T-helper 1 cell treated with Interleukin-12 subunit alpha and Interleukin-12 subunit beta and Interleukin-4 antibody, amounts not matched to agents 30 μg/mL and 1 μg/mL, for 36 hours (primary cell): ENCODE results near the gene GRIK4.

Source experiments
- H3K27ac Mint-ChIP-seq: one replicate; pipeline ENCODE4 v1.8.0; 2021; ENCODE audit warnings: mild to moderate bottlenecking, mixed read lengths
- H3K27me3 Mint-ChIP-seq: one replicate; pipeline ENCODE4 v1.8.0; 2021; ENCODE audit warnings: low read depth, mixed read lengths
- H3K36me3 Mint-ChIP-seq: one replicate; pipeline ENCODE4 v1.8.0; 2021; ENCODE audit warnings: low read depth, mixed read lengths
- H3K4me1 Mint-ChIP-seq: one replicate; pipeline ENCODE4 v1.8.0; 2021; ENCODE audit warnings: low read depth, mixed read lengths
- H3K4me3 Mint-ChIP-seq: one replicate; pipeline ENCODE4 v1.8.0; 2021; ENCODE audit warnings: mild to moderate bottlenecking, moderate library complexity, mixed read lengths
- H3K9me3 Mint-ChIP-seq: one replicate; pipeline ENCODE4 v1.8.0; 2021; ENCODE audit warnings: mixed read lengths

GRIK4 gene

GRCh38 chr11:120907971-120908370 lies 396.4 kb downstream of the GRIK4 start:
- no peaks in the 10 kb centered on the region for H3K4me1 Mint-ChIP-seq
- H3K9me3 Mint-ChIP-seq = no peaks in the 10 kb centered on the region
- H3K27me3 Mint-ChIP-seq = peaks cover 14% of the 10 kb centered on the region
- H3K4me3 Mint-ChIP-seq = no peak overlapping the region
- no peaks in the 10 kb centered on the region for H3K36me3 Mint-ChIP-seq
- H3K27ac Mint-ChIP-seq = no peak overlapping the region

- H3K4me1 Mint-ChIP-seq = no peaks in the 10 kb centered on the region
- H3K4me3 Mint-ChIP-seq = no peak overlapping the region
- no peak overlapping the region for H3K27ac Mint-ChIP-seq
- no peaks in the 10 kb centered on the region for H3K9me3 Mint-ChIP-seq
- H3K27me3 Mint-ChIP-seq = peaks cover 14% of the 10 kb centered on the region
- H3K36me3 Mint-ChIP-seq = no peaks in the 10 kb centered on the region
Measured at GRCh38 chr11:120908461-120909181, 397.1 kb downstream of the GRIK4 start.

- no peaks in the 10 kb centered on the region for H3K4me1 Mint-ChIP-seq
- no peaks in the 10 kb centered on the region for H3K36me3 Mint-ChIP-seq
Measured at GRCh38 chr11:120909676-120910416, 398.3 kb downstream of the GRIK4 start.

GRCh38 chr11:120911943-120912342 lies 400.4 kb downstream of the GRIK4 start:
- Mint-ChIP-seq H3K27ac (no peak overlapping the region), H3K9me3 (no peaks in the 10 kb centered on the region), H3K4me3 (no peak overlapping the region), H3K4me1 (no peaks in the 10 kb centered on the region), H3K27me3 (peaks cover 14% of the 10 kb centered on the region), H3K36me3 (no peaks in the 10 kb centered on the region)

More at GRCh38 chr11:120909676-120910416, 398.3 kb downstream of the GRIK4 start:
- no peak overlapping the region for H3K27ac Mint-ChIP-seq
- no peaks in the 10 kb centered on the region for H3K9me3 Mint-ChIP-seq
- no peak overlapping the region for H3K4me3 Mint-ChIP-seq
- H3K27me3 Mint-ChIP-seq = peaks cover 14% of the 10 kb centered on the region

DNA sequence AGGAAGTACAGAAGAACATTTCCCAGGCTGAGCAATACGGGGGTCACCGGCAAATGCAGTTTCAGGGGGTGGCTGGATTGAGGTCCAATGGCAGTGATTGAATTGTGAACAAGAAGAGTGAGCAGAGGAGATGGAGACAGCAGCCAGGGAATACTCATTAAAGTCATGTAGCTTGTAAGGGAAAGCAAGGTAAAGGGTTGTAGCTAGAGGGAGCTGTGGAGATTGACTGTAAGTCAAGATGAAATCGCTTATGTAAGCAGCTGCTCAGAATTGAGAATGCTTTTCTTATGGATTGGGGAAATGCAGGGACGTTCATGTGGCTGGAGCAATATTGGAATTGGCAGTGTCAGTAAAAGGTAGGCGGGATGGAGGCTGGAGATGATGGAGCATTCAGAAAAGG lies 401.0 kb downstream of the GRIK4 start:
- Mint-ChIP-seq H3K9me3 (no peaks in the 10 kb centered on the region), H3K27me3 (peaks cover 14% of the 10 kb centered on the region), H3K4me1 (no peaks in the 10 kb centered on the region), H3K27ac (no peak overlapping the region), H3K4me3 (no peak overlapping the region), H3K36me3 (no peaks in the 10 kb centered on the region)

DNA sequence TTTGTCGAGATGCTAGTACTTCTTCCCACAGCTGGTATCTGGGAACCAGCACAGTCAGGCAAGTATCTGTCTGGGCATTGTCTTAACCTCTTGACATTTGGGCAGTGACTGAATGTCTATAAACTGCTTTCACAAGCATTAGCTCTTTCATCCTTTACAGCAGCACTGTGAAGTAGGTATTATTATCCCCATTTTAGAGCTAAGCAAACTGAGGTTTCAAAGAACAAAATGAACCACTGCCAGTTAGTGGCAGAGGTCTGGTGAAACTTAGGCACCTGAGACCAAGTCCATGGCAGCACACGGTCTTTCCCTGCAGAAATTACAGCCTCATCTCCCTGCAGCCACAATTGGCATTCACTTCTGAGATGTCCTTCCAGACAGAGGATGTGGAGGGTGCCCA lies 401.4 kb downstream of the GRIK4 start:
- Mint-ChIP-seq H3K4me3 (no peak overlapping the region), H3K4me1 (no peaks in the 10 kb centered on the region), H3K36me3 (no peaks in the 10 kb centered on the region), H3K9me3 (no peaks in the 10 kb centered on the region), H3K27ac (no peak overlapping the region), H3K27me3 (peaks cover 14% of the 10 kb centered on the region)

GRCh38 chr11:120914021-120914420 lies 402.5 kb downstream of the GRIK4 start:
- Mint-ChIP-seq H3K4me1 (no peaks in the 10 kb centered on the region), H3K27ac (no peak overlapping the region), H3K4me3 (no peak overlapping the region), H3K27me3 (peaks cover 14% of the 10 kb centered on the region), H3K36me3 (no peaks in the 10 kb centered on the region), H3K9me3 (no peaks in the 10 kb centered on the region)

DNA sequence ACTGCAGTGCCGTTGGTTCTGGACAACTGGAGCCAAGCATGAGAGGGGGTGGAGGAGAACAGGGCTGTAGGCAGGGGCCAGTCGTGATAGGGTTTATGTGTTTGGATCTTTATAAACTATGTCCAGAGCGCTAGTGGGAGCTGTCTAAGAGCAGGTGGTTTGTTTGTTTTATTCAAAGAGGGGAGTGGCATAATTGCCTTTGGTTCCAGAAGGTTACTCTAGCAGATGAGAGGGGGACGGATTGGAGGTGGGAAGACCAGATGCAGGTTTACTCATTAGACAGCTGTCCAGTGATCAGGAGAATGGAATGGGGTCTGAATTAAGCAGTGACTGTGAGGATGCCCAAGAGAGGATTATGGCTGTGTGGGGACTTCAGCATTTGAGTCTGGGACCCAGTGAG lies 403.1 kb downstream of the GRIK4 start:
- no peak overlapping the region for H3K4me3 Mint-ChIP-seq
- H3K9me3 Mint-ChIP-seq = no peaks in the 10 kb centered on the region
- no peaks in the 10 kb centered on the region for H3K36me3 Mint-ChIP-seq
- H3K27ac Mint-ChIP-seq = no peak overlapping the region
- peaks cover 14% of the 10 kb centered on the region for H3K27me3 Mint-ChIP-seq
- H3K4me1 Mint-ChIP-seq = no peaks in the 10 kb centered on the region

- H3K9me3 Mint-ChIP-seq = no peaks in the 10 kb centered on the region
- H3K27ac Mint-ChIP-seq = no peak overlapping the region
- H3K27me3 Mint-ChIP-seq = no peaks in the 10 kb centered on the region
- no peak overlapping the region for H3K4me3 Mint-ChIP-seq
- no peaks in the 10 kb centered on the region for H3K4me1 Mint-ChIP-seq
- H3K36me3 Mint-ChIP-seq = no peaks in the 10 kb centered on the region
Measured at GRCh38 chr11:120917559-120918239, 406.2 kb downstream of the GRIK4 start.

DNA sequence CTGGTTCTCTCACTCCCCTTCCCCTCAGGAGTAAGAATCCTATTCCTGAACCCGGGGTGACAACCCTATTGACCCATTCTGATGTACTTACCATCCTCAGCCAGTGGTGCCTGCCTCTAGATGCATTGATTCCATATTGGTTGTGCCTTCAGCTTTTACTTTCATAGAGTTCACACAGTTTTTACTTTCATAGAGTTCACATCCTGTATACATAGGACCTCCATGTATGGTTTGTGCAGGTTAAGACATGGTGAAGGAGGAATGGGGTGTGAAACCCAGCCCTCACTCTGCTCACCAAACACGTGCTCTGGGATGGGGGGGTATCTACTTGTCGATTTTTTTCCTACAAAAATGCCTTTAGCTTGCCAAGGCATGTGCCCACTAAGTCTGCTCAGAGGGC lies 406.7 kb downstream of the GRIK4 start:
- H3K27me3 Mint-ChIP-seq = no peaks in the 10 kb centered on the region
- no peaks in the 10 kb centered on the region for H3K36me3 Mint-ChIP-seq
- H3K27ac Mint-ChIP-seq = no peak overlapping the region
- no peaks in the 10 kb centered on the region for H3K4me1 Mint-ChIP-seq
- no peak overlapping the region for H3K4me3 Mint-ChIP-seq
- H3K9me3 Mint-ChIP-seq = no peaks in the 10 kb centered on the region

DNA sequence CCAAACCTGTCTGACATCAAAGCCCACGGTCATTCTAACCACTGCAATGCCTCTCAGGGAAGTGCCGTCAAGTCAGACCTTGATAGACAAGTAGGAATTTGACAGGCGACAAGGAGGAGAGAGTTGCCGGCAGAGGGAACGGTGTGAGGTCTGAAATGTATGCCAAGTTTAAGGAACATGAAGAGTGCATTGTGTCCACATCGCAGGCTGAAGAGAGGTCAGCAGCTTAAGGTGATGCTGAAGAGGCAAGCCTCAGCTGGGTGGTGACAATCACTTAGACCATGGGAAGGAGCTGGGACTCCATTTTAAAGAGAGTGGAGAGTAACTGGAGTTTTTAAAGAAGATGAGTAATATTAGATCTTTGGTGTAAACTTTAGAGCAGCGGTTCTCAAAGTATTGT lies 407.5 kb downstream of the GRIK4 start:
- no peaks in the 10 kb centered on the region for H3K4me1 Mint-ChIP-seq
- no peaks in the 10 kb centered on the region for H3K36me3 Mint-ChIP-seq
- H3K27ac Mint-ChIP-seq = no peak overlapping the region
- no peaks in the 10 kb centered on the region for H3K9me3 Mint-ChIP-seq
- no peaks in the 10 kb centered on the region for H3K27me3 Mint-ChIP-seq
- H3K4me3 Mint-ChIP-seq = no peak overlapping the region

DNA sequence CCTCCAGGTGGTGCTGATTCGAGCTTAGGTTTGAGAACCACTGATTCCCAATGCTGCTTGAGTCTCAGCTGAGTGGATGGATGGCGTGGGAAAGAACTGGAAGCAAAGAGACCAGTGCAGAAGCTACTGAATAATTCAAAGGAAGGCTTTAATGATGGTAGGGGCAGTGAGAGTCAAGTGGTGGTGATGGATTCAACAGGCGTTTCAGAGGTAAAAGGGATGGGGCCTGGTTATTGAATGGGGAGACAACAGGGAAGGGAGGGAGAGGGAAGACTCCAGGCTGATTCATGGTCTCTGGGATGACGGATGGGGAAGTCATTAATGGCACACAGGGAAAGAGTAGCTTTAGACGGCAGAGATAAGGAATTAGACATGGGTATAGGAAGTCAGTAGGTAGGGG lies 408.0 kb downstream of the GRIK4 start:
- no peaks in the 10 kb centered on the region for H3K36me3 Mint-ChIP-seq
- no peaks in the 10 kb centered on the region for H3K9me3 Mint-ChIP-seq
- H3K4me3 Mint-ChIP-seq = no peak overlapping the region
- no peak overlapping the region for H3K27ac Mint-ChIP-seq
- no peaks in the 10 kb centered on the region for H3K27me3 Mint-ChIP-seq
- no peaks in the 10 kb centered on the region for H3K4me1 Mint-ChIP-seq

DNA sequence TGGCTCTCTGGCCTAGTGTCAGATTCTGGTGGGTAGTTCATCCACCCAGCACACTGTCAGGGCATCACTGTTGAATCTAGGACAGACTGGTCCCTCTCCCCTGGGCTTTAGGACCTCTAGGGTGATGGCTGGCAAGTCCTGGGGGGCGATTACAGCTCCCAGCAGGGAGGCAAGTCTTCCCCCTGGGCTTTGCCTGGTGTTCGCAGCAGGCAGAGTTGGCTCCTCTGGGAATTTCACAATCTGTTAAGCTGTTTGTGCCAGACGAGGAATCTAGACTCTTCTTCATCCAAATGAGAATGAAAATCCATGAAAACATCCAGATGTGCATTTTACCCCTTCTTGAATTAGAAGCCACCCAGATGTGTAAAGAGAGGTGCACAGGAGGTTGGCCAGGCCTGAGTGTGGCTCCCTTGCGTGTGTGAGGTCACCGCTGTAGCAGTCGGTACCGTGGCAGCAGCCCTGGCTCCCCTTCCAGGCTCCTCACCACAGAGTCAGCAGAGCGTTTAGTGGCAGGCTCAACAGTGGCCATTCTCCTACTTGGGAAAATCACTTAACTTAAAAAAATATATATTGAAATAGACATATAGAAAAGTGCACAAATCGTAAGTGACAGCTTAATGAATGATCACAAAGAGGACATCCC lies 412.4 kb downstream of the GRIK4 start:
- Mint-ChIP-seq H3K27ac (no peak overlapping the region), H3K36me3 (no peaks in the 10 kb centered on the region), H3K27me3 (no peaks in the 10 kb centered on the region), H3K9me3 (no peaks in the 10 kb centered on the region), H3K4me3 (no peak overlapping the region), H3K4me1 (no peaks in the 10 kb centered on the region)

DNA sequence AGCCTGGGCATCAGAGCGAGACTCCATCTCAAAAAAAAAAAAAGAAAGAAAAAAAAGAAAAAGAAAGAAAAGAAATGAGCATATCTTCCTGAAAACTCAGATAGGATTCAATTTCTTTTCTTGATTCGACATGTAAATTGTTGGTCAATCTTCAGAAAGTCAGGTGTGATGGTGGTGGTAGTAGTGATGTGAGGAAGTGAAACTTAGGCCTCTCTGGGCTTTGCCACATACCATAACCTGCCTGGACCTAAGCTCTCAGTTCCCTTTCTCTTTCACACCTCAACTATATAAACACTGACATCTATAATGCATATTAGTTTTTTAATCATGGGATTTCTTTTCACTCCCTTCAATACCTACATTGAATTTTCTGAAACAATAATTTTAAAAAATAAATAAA lies 414.4 kb downstream of the GRIK4 start:
- no peak overlapping the region for H3K4me3 Mint-ChIP-seq
- H3K4me1 Mint-ChIP-seq = no peaks in the 10 kb centered on the region
- no peaks in the 10 kb centered on the region for H3K9me3 Mint-ChIP-seq
- H3K36me3 Mint-ChIP-seq = no peaks in the 10 kb centered on the region
- H3K27ac Mint-ChIP-seq = no peak overlapping the region
- no peaks in the 10 kb centered on the region for H3K27me3 Mint-ChIP-seq
